ENCODE results near the gene RABGAP1.

RABGAP1 gene

DNA sequence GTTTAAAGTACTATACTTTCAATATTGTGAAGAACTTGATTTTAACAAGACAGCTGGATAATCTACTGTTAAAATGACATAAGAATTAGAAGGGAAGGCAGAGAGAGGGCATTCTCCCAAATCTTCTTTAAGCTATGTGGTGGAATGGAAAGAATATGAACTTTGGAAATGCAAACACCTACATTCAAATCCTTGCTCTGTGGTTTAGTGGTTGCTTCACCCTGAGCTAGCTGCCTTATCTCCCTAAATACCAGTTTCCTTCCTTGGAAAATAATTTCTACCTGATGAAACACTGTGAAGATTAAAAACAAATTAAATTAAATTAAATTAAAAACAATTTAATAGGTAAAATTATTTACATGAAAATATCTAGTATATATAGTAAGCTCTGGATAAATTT is 191.2 kb downstream of the RABGAP1 start:
- H3K4me3 ChIP-seq (ENCODE audit: low read depth, low read length): no peak overlapping the region
- no peak for DNase-seq (ENCODE audit: low read depth)
- TF ChIP-seq CTCF (IDR thresholded peaks at IDR 0.05; ENCODE audit: low read depth, low read length, missing control alignments): no peak

- DNase-seq (ENCODE audit: low read depth): no peak
- no peak overlapping the region for H3K4me3 ChIP-seq (ENCODE audit: low read depth, low read length)
- no peak for TF ChIP-seq CTCF (IDR thresholded peaks at IDR 0.05; ENCODE audit: low read depth, low read length, missing control alignments)
Observed at GRCh38 chr9:123132696-123133095, 191.9 kb downstream of the RABGAP1 start.

DNA sequence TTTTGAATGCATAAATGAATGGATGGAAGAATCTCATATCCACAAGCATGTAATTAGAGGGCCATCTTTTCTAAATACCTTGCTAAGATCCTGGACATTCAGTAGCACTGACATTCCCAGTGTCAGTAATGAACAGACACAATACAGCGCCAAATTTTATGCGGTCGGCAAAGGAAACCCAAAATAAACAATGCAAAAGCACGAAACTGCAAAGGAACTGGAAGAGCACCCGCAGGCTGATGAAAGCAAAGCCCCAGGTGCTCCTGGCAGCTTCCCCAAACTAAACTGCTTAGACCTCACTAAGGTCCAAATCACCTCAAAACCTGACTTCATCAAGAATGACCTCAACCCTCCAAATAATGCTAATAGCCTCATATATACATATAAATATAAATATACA is 194.6 kb downstream of the RABGAP1 start:
- TF ChIP-seq CTCF (IDR thresholded peaks at IDR 0.05; ENCODE audit: low read depth, low read length, missing control alignments): no peak
- DNase-seq (ENCODE audit: low read depth): no peak
- H3K4me3 ChIP-seq (ENCODE audit: low read depth, low read length): no peak overlapping the region

- TF ChIP-seq CTCF (IDR thresholded peaks at IDR 0.05; ENCODE audit: low read depth, low read length, missing control alignments): no peak
- DNase-seq (ENCODE audit: low read depth): no peak
- no peak overlapping the region for H3K4me3 ChIP-seq (ENCODE audit: low read depth, low read length)
Observed at GRCh38 chr9:123138163-123138562, 197.3 kb downstream of the RABGAP1 start.

DNA sequence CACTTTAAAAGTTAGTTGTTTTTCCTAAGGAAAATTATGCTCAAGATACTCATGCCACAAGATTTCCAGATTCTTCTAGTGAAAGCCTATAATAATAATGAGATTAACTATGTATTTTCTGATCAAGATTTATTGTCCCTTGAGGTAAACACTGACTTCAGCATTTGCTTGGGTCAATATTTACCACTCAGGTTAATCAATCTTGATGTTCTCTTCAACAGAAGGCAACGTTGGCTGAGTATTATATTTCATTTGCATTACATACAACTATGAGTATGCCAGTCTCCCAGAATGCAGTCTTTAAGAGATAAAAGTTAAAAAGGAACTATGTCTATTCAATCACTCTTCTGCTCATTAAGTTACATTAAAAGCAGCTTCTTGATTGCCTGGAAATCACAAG is 208.2 kb downstream of the RABGAP1 start:
- TF ChIP-seq CTCF (IDR thresholded peaks at IDR 0.05; ENCODE audit: low read depth, low read length, missing control alignments): no peak
- H3K4me3 ChIP-seq (ENCODE audit: low read depth, low read length): no peak overlapping the region

GRCh38 chr9:123150708-123151503 is 210.1 kb downstream of the RABGAP1 start:
- DNase-seq (ENCODE audit: low read depth): no peak
- no peak for TF ChIP-seq CTCF (IDR thresholded peaks at IDR 0.05; ENCODE audit: low read depth, low read length, missing control alignments)
- H3K4me3 ChIP-seq (ENCODE audit: low read depth, low read length): no peak overlapping the region

More for the DNA sequence above, 208.2 kb downstream of the RABGAP1 start:
- no peak for DNase-seq (ENCODE audit: low read depth)

Measured in GM12864 (cell line).